Sigmoid colon (tissue), 3 donors: ENCODE data around the gene ABLIM2.

ENCODE experiments used
- POLR2A ChIP-seq, 2 donors: fragments of 450-650 bp; IDR thresholded peaks; one replicate each; pipeline ENCODE4 v1.6.1; 2016; ENCODE audit warnings: antibody characterized with exemption in 2 of 2, mild to moderate bottlenecking in 2 of 2, moderate library complexity in 2 of 2
- TF ChIP-seq, protein P1 (sequence below), 4 experiments: fragments of 450-650 bp in 3 of 4; fragments of 200-600 bp in 1 of 4; IDR thresholded peaks; one replicate each; pipeline ENCODE4 v1.5.1; 2016 to 2019; ENCODE audit warnings: antibody characterized with exemption in 4 of 4, mild to moderate bottlenecking in 3 of 4, moderate library complexity in 2 of 4

GRCh38 chr4:8097141-8097541, 61.5 kb downstream of the ABLIM2 start:
- TF ChIP-seq, protein P1, sequence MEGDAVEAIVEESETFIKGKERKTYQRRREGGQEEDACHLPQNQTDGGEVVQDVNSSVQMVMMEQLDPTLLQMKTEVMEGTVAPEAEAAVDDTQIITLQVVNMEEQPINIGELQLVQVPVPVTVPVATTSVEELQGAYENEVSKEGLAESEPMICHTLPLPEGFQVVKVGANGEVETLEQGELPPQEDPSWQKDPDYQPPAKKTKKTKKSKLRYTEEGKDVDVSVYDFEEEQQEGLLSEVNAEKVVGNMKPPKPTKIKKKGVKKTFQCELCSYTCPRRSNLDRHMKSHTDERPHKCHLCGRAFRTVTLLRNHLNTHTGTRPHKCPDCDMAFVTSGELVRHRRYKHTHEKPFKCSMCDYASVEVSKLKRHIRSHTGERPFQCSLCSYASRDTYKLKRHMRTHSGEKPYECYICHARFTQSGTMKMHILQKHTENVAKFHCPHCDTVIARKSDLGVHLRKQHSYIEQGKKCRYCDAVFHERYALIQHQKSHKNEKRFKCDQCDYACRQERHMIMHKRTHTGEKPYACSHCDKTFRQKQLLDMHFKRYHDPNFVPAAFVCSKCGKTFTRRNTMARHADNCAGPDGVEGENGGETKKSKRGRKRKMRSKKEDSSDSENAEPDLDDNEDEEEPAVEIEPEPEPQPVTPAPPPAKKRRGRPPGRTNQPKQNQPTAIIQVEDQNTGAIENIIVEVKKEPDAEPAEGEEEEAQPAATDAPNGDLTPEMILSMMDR (IDR thresholded peaks at IDR 0.05) = no peak
- no peak for TF ChIP-seq POLR2A (IDR thresholded peaks at IDR 0.05)
